Gastroesophageal sphincter (tissue), 4 donors: ENCODE measurements around the gene LRRC43. TPM values are rescaled to one million over a fixed set of nuclear protein-coding genes. Genes with fewer than 3 reads are reported as not detected.

Experiments
- ATAC-seq: fragments of 150-250 bp; one replicate; pipeline ENCODE4 v1.9.1; 2016; ENCODE audit warnings: mild to moderate bottlenecking, moderate library complexity
- H3K27ac ChIP-seq, 4 donors: fragments of 200-600 bp; sonication (generic) in 3 of 4; 1 replicate in 3 of 4; 2 replicates in 1 of 4; pipeline ENCODE4 v1.5.1; 2016 to 2019
- H3K27me3 ChIP-seq: fragments of 200-600 bp; sonication (generic); one replicate; pipeline ENCODE4 v1.5.1; 2019
- H3K36me3 ChIP-seq, 2 donors: fragments of 200-600 bp; sonication (generic); one replicate each; pipeline ENCODE4 v1.5.1; 2019; ENCODE audit warnings: control low read depth in 1 of 2
- H3K4me1 ChIP-seq, 3 donors: fragments of 200-600 bp; sonication (generic); 1 replicate in 2 of 3; 2 replicates in 1 of 3; pipeline ENCODE4 v1.5.1; 2016 to 2019; ENCODE audit warnings: control low read depth in 2 of 3
- H3K4me3 ChIP-seq, 2 donors: fragments of 200-600 bp; sonication (generic); one replicate each; pipeline ENCODE4 v1.5.1; 2019; ENCODE audit warnings: mild to moderate bottlenecking in 1 of 2, moderate library complexity in 1 of 2
- H3K9me3 ChIP-seq, 3 donors: fragments of 200-600 bp; sonication (generic); one replicate each; pipeline ENCODE4 v1.5.1; 2017 to 2019; ENCODE audit warnings: control low read depth in 2 of 3
- EP300 ChIP-seq: sonication (generic); formaldehyde crosslinking; IDR thresholded peaks from one replicate; pipeline ENCODE4 v1.6.1; 2017; ENCODE audit warnings: antibody characterized with exemption, mild to moderate bottlenecking
- POLR2A ChIP-seq, 2 donors: fragments of 450-650 bp; IDR thresholded peaks; one replicate each; pipeline ENCODE4 v1.6.1; 2017; ENCODE audit warnings: antibody characterized with exemption in 2 of 2, mild to moderate bottlenecking in 2 of 2, moderate library complexity in 1 of 2
- POLR2AphosphoS5 ChIP-seq: sonication (generic); formaldehyde crosslinking; IDR thresholded peaks from one replicate; pipeline ENCODE4 v1.6.1; 2017; ENCODE audit warnings: antibody characterized with exemption
- WGBS, 2 donors: methylation state at CpG; one replicate each; pipeline ENCODE4 v1.1.5; 2018; ENCODE audit warnings: low coverage in 1 of 2; 5-methylcytosine and 5-hydroxymethylcytosine counted together
- total RNA-seq, 4 donors: library from RNA; depleted of rRNA; stranded (reverse); fragments of >200 nt; gene quantifications; one replicate each; pipeline ENCODE4 v1.1.0, GENCODE V29; 2016
- TF ChIP-seq, protein P1 (sequence below), 4 experiments: fragments of 200-600 bp in 2 of 4; fragments of 450-650 bp in 2 of 4; sonication (generic) in 1 of 4; IDR thresholded peaks; one replicate each; pipeline ENCODE4 v1.5.1; 2017 to 2019; ENCODE audit warnings: antibody characterized with exemption in 4 of 4, mild to moderate bottlenecking in 2 of 4, moderate library complexity in 2 of 4

The LRRC43 gene
- total RNA-seq, 4 donors from 2014 or later = 1.5 to 9.8 (median 3.6) TPM

DNA sequence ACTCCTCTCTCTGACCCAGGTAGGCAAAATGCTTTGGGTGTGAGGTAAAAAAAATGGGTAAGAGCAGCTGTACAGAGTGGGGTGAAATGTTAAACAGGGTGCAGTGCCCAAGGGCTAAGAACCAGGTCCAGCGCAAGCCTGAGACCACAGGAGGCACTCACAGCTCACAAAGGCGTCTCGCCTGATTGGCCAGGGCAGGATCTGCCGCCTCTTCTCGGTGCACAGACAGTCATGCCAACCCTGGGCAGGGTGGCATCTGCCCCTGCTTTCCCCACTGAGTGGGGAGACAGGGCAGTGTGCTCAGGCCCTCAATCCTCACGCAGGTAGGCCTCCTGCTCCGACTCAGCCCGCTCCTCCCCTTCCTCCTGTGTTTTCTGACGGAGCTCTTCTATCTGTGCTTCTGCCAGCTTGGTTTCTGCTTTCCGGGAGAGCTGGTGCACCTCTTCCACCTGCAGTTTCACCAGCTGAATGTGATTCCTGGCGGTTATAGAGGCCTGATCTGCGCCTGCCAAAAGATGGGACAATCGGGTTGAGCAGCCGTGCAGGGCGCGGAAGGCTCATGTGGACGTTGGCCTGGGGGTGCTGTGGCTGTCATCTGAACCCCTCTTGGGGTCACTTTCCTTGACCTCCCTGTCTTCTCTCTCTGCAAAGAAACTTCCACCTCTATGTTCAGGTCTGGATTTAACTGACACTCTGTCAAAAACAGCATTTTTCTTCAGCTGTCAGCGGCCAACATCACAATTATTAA, 25.3 kb downstream of the LRRC43 start:
- Histone ChIP-seq H3K27me3 (peaks cover 25% of the 10 kb centered on the region), H3K4me1 (peaks cover 0 to 28% (median 6%) of the 10 kb centered on the region in 3 donors), H3K9me3 (no peaks in the 10 kb centered on the region), H3K36me3 (peaks cover 0 to 67% of the 10 kb centered on the region in 2 donors), H3K4me3 (no peak overlapping the region), H3K27ac (no peak overlapping the region)
- WGBS, 2 donors = 91% methylated on average over 5 of the region's 18 CpGs; no CpG with 5 or more reads in 1 of the 2 donors
- ATAC-seq = no peak
- no peak for TF ChIP-seq POLR2A (IDR thresholded peaks at IDR 0.05)
- TF ChIP-seq, protein P1, sequence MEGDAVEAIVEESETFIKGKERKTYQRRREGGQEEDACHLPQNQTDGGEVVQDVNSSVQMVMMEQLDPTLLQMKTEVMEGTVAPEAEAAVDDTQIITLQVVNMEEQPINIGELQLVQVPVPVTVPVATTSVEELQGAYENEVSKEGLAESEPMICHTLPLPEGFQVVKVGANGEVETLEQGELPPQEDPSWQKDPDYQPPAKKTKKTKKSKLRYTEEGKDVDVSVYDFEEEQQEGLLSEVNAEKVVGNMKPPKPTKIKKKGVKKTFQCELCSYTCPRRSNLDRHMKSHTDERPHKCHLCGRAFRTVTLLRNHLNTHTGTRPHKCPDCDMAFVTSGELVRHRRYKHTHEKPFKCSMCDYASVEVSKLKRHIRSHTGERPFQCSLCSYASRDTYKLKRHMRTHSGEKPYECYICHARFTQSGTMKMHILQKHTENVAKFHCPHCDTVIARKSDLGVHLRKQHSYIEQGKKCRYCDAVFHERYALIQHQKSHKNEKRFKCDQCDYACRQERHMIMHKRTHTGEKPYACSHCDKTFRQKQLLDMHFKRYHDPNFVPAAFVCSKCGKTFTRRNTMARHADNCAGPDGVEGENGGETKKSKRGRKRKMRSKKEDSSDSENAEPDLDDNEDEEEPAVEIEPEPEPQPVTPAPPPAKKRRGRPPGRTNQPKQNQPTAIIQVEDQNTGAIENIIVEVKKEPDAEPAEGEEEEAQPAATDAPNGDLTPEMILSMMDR (IDR thresholded peaks at IDR 0.05) = no peak

DNA sequence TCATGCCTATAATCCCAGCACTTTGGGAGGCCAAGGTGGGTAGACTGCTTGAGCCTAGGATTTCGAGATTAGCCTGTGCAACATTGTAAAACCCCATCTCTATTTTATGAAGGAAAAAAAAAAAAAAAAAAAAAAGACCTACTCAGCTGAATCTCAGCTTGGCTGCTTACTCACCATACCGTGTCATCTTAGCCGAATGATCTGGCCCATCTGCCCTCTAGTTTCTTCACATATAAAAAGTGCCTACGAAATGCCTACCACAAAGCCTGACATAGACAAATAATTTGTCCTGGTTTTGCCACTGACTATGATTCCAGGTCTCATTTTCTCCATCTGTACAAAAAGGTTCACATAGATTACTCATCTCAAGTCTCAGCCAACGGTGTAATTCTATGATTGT, 32.8 kb downstream of the LRRC43 start:
- H3K4me1 ChIP-seq = no peaks in the 10 kb centered on the region
- TF ChIP-seq, protein P1 (IDR thresholded peaks at IDR 0.05) = no peak
- no peak for TF ChIP-seq POLR2AphosphoS5
- TF ChIP-seq EP300 = no peak
- no peak for TF ChIP-seq POLR2A (IDR thresholded peaks at IDR 0.05)
- H3K27me3 ChIP-seq = no peaks in the 10 kb centered on the region
- no peaks in the 10 kb centered on the region for H3K9me3 ChIP-seq
- 36 to 56% methylated on average over 4 of the region's 5 CpGs for WGBS, 2 donors
- no peak overlapping the region for H3K27ac ChIP-seq
- ATAC-seq = no peak
- H3K4me3 ChIP-seq = no peak overlapping the region
- peaks cover 0 to 100% of the 10 kb centered on the region in 2 donors for H3K36me3 ChIP-seq

DNA sequence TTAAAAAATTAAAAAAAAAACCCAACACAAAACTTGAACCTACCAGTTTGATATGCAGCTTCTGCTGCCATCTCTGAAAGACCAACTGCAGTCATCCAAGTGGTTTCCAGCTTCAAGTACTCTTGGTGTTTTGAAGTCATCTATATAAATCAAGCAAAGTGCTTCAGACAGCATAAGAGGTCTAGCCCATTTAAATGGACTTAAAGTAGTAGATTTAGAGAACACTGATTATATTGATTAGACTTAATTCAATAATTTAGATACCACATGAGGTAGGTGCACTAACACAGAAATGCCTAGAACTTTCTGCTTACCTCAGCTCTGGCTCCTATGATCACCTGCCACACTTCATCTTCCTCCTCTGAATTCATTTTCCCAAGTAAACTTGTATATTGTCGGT, 33.5 kb downstream of the LRRC43 start:
- peaks cover 0 to 100% of the 10 kb centered on the region in 2 donors for H3K36me3 ChIP-seq
- no peak for ATAC-seq
- TF ChIP-seq POLR2A (IDR thresholded peaks at IDR 0.05) (no peak), POLR2AphosphoS5 (no peak), EP300 (no peak)
- TF ChIP-seq, protein P1 (IDR thresholded peaks at IDR 0.05) = no peak
- H3K27ac ChIP-seq = no peak overlapping the region
- no peaks in the 10 kb centered on the region for H3K4me1 ChIP-seq
- WGBS, 2 donors = 100% methylated on average over 1 of the region's 1 CpG
- H3K4me3 ChIP-seq = no peak overlapping the region
- no peaks in the 10 kb centered on the region for H3K27me3 ChIP-seq
- H3K9me3 ChIP-seq = no peaks in the 10 kb centered on the region

DNA sequence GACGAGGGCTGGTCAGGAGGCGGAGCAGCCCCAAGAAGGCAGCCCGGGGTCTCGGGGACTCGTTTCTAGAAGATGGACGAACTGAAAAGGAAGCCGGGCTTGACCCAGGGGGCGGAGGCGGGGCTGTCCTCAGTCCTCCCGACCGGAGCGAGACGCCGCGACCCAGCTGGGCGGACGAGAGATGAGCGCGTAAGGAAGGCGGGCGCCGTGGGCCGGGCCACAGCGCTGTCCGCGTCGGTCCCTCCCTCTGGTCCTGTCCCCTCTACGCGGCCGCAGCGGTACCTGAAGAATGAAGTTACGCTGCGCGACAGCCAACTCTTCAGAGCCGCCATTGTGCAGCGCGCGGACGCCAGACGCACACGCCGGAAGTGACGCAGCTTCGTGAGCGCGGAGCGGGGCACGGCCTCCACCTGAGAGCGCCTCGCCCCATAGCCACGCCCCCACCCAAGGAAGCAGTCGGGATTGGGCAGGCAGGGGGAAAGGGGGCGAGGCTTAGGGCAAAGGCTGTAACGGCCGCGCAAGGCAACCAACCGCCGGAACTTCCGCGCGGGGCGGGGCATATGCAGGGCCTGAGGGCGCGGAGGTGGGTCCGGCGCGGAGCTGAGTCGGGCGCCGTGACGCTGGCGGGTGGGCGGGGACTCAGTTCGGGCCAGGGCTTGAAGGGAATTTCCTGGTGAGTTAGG, 42.9 kb downstream of the LRRC43 start, which contains the start of gene DIABLO:
Gene DIABLO (minus strand): TSS at position 370 of the 683 bp plus-strand sequence. CDS start 38 bp downstream, at position 332.
- peak; percentile 98 for ATAC-seq
- peak within 1 kb of the TSS; percentile 62 to 95 for H3K4me3 ChIP-seq
- TF ChIP-seq POLR2A (IDR thresholded peaks at IDR 0.05) (peak; percentile 96 to 97), POLR2AphosphoS5 (peak; percentile 99), EP300 (no peak)
- TF ChIP-seq, protein P1 (IDR thresholded peaks at IDR 0.05) = no peak
- H3K9me3 ChIP-seq = no peaks in the 10 kb centered on the region
- no peaks in the 10 kb centered on the region for H3K27me3 ChIP-seq
- H3K27ac ChIP-seq = peak within 1 kb of the TSS; percentile 84 to 99 (median 96)
- H3K4me1 ChIP-seq = peaks cover 2 to 38% (median 13%) of the 10 kb centered on the region in 3 donors
- 1% methylated on average over 13 of the region's 74 CpGs; no CpG with 5 or more reads in 1 of the 2 donors for WGBS, 2 donors
- peaks cover 0 to 59% of the 10 kb centered on the region in 2 donors for H3K36me3 ChIP-seq
